IPS-11a (cell line): ENCODE measurements around the gene CCNF.
A peak's percentile ranks its signal among the peaks of the same experiment; 100 is the strongest.
"Not testable (repeated sequence)": the region's sequence is repeated elsewhere in the genome, so short reads cannot be mapped to it uniquely, and the experiment has no call there.

Experiments used
- H3K4me3 ChIP-seq: one replicate; pipeline ENCODE4 v1.5.1; 2013; ENCODE audit warnings: low read depth, low read length, control low read depth

CCNF gene, protein sequence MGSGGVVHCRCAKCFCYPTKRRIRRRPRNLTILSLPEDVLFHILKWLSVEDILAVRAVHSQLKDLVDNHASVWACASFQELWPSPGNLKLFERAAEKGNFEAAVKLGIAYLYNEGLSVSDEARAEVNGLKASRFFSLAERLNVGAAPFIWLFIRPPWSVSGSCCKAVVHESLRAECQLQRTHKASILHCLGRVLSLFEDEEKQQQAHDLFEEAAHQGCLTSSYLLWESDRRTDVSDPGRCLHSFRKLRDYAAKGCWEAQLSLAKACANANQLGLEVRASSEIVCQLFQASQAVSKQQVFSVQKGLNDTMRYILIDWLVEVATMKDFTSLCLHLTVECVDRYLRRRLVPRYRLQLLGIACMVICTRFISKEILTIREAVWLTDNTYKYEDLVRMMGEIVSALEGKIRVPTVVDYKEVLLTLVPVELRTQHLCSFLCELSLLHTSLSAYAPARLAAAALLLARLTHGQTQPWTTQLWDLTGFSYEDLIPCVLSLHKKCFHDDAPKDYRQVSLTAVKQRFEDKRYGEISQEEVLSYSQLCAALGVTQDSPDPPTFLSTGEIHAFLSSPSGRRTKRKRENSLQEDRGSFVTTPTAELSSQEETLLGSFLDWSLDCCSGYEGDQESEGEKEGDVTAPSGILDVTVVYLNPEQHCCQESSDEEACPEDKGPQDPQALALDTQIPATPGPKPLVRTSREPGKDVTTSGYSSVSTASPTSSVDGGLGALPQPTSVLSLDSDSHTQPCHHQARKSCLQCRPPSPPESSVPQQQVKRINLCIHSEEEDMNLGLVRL

DNA sequence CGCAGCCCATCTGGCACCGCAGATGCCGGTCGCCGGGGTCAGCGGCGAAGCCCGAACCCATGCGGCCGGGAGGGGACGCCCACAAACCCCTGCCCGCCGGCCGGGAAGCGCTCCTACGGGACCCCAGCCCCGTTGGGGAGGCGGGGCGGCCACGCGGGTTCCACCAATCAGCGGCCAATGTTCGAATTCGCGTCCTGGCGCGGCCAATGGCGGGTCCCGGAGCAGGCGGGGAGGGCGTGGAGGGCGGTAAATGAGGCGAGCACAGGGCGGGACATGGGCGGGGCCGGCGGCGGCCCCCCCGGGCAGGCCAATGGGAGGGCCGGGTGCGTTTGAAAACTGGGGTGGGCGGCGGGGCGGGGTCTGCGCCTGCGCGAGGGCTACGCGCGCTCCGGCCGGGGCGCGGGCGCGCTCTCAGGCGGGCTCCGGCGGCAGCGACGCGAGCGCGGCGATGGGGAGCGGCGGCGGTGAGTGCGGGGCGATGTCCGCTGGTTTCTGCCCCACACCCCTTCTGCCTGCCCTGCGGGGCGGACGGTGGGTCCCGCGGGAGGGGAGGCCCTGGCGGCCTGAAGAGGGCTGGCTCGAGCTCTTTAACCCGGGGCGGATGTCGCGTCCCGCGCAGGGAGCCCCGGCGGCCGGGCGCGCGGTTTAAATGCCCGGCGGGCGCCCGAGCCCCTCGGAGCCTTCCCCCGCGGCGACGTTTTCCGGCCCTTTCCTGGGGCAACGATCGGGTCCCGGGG is at the start of gene CCNF:
TSS of gene CCNF (plus strand) at position 414 of the 737 bp plus-strand sequence. CDS start at position 449, 35 bp downstream.
- peak within 1 kb of the TSS; percentile 82 for H3K4me3 ChIP-seq

DNA sequence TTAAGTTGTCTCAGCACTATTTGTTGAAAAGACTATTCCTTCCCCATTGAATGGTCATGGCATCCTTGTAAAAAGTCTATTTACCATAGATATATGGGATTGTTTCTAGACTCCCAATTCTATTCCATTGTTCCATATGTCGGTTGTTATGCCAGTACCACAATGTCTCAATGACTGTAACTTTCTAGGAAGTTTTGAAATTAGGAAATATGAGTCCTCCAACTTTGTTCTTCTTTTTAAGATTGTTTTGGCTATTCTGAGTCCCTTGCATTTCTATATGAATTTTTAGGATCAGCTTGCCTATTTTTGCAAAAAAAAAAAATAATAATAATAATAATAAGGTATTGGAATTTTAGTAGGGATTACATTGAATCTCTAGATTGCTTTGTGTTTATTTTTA is 45.7 kb upstream of the CCNF start:
- no peak overlapping the region for H3K4me3 ChIP-seq

DNA sequence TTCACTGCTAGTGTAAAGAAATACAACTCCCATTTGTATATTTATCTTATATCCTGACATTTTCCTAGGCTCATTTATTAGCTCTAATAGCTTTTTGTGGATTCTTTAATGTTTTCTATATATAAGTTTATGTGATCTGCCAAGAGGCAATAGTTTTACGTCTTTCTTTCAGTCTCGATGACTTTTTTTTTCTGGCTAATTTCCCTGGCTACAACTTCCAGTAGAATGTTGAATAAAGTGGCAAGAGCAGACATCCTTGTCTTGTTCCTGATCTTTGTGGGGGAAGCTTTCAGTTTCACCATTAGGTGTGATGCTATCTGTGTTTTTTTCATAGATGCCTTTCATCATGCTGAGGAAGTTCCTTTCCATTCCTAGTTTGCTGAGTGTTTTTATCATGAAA is 44.8 kb upstream of the CCNF start:
- no peak overlapping the region for H3K4me3 ChIP-seq

DNA sequence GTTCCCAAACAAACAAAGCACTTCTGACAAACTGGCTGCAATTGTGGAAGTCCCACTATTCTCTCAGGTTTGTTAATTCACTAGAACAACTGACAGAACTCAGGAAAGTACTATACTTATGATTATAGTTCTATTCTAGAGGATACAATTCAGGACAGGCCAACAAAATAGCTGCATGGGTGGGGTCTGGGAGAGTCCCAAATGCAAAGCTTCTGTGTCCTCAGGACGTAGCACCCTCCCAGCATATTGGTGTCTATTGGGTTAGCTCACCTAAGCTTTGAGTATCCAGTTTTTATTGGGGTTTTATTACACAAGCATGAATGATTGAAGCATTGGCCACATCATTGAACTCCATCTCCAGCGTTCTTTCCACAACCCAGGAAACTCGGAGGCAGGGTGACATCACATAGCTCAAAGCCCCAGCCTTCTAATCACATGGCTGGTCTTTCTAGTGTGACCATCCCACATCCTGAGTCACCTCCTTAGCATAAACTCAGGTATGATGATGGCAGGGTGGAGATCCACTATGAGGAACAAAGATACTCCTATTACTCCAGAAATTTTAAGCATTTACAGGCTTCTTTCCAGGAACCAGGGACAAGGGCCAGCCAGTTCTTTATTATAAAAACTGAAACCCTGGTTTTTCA is 43.9 kb upstream of the CCNF start:
- no peak overlapping the region for H3K4me3 ChIP-seq

DNA sequence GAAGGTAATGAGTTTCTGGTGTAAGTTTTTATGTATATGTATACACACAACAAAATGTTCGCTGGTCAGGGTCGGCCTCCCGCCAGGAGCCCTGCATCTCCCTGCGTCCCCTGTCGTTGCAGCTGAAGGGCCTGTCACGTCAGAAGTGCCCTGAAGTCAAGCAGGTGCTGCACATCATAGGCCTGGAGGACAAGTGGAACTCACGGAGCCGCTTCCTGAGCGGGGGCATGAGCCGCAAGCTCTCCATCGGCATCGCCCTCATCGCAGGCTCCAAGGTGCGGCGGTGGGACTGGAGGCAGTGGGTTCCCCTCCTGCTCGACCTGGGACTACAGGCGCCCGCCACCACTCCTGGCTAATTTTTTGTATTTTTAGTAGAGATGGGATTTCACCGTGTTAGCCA is 43.3 kb upstream of the CCNF start:
- not testable (repeated sequence) for H3K4me3 ChIP-seq

DNA sequence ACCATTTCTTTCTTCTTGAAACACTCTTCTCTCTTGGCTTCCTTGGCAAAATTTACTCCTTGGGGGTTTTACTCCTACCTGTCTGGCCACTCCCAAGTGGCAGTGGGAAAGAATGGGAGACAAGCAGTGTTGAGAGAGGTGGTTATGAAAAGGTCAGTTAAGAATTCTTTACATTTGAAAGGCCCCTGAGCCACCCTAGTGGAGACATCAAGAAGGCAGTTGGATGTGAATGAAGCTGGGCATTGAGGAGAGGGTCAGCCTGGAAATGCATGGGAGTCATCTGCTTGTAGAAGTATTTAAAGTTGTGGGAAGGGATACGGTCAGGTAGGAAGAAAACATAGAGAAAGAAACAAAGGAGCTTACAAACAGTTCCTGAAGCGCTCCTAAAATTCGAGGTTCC is 42.3 kb upstream of the CCNF start:
- no peak overlapping the region for H3K4me3 ChIP-seq

DNA sequence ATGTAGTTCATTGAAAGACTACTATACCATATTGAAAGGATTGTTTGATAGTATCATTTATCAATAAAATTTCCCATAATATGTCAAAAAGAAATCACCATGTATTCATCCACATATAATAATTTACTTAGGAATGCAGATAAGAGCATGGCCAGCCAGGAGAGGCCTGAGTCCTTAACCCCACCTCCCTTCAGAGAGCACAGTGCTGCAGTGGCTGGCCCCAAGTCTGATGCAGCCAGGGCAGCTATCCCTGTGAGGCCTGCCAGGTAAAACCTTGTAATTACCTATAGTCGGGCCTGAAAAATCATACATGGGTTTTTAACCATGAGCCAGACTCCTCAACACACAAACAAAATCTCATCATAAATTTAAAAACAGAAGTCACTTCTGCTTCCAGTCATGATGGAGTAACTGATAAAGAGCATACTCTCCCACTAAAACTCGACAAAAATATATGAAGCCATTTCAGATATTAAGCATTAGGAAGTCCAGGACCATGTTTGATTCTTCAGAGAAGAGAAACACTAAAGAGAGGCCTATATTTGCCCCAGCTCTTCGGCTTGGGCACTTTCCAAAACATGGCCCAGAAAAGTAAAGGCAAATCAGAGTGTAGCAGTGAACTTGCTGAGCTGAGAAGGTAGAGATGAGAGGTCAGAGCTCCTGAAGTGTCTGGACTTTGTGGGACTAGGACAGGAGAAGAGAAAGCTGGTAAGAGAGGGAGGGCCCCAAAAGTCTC is 40.9 kb upstream of the CCNF start:
- H3K4me3 ChIP-seq = no peak overlapping the region

DNA sequence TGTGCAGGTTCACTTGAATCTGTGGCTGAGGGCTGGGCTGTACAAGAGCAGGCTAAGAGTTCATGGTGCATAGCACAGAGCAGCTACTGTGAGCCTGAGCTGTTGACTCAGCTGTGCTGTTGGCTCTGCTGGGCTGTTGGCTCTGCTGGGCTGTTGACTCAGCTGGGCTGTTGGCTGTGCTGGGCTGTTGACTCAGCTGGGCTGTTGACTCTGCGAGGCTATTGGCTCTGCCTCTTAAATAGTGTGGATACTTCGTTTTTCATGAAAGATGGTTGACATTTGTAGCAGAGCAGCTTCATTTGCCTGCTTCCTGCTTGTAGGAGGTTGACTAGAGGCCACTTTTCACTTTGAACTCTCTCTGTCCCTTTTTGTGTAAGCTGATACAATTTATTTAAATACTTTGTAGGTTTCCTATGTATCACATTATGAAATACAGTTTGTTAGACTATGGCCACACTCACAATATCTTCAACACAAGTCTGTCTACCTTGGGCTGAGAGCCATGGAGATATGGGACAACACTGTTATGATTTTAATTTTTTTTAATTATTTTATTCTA is 40.3 kb upstream of the CCNF start:
- H3K4me3 ChIP-seq = no peak overlapping the region

DNA sequence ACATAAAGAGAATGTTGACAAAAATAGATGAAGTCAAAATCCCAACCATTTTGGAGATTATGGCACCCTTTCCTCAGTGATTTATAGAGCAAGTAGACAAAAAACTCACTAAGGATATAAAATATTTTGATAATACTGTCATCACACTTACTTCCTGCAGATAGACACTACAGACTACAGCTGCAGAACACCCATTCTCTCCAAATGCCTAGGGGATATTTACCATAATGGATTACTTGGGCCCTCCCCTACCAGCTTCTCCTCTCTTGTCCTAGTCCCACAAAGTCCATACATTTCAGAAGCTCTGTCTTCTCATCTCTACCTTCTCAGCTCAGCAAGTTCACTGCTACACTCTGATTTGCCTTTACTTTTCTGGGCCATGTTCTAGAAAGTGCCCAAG is 37.2 kb upstream of the CCNF start:
- H3K4me3 ChIP-seq = no peak overlapping the region

DNA sequence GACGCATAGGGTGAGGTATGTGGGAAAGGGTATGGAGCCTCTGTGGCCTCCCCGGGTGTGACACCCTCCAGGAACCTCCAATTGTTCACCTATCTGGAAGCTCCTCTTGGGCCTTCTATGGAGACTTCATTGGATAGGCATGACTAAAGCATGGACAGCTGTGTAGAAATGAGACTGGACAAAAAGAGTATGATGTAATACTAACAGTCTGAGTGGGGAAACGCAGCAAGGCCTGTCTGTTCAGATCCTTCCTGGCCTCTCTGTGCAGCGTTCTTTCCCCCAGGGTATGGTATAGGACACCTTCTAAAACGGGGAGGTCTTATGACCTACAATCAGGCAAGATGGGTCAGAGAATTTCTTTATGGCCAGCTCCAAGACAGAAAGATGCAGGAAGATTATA is 30.7 kb upstream of the CCNF start:
- H3K4me3 ChIP-seq = no peak overlapping the region

DNA sequence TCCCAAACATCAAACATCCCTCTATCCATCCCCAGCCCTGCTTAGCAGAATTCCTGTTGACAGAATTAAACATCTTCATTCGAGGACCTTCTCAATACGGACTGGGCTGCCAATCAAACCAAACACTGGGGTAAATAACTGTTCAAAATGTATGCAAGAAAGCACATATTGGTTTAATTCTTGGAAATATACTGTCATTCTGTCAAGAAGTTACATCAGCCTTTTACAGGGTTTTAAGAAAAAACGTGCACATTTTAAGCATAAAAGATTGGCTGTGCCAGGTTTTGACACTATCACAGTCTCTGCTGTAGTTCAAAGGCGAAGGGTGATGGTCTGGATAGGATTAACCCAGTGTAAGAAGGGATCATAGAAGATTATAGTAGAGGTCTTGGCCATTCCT is 25.1 kb upstream of the CCNF start:
- no peak overlapping the region for H3K4me3 ChIP-seq

DNA sequence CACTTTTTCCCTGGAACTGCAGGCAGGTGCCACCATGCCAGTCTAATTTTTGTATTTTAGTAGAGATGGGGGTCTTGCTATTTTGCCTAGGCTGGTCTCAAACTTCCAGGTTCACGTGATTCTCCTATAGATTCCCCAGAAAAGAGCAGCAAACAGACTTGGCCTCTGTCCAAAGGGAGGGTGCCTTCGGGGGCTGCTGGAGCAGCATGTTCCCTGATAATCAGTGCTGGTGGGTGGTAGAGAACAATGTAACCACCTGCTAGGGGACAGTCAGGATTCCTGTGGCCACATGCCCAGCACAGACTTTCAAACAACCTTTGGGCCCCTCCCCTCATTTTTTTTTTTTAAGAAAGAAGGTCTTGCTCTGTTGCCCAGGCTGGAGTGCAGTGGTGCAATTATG is 14.2 kb upstream of the CCNF start:
- H3K4me3 ChIP-seq = no peak overlapping the region

DNA sequence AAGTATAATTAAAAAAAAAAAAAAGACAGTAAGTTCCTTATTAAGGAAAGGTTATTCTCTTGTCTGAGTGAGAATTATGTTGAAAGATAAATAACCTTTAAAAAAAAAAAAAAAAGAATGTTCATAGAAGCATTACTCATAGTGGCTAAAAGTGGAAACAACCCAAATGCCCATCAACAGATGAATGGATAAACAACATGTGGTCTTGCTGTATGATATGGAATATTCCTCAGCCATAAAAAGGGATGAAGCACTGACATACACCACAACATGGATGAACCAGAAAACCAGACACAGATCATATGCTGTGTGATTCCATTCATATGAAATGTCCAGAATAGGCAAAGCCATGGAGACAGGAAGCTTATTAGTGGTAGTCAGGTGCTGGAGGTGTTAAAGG is 9.2 kb upstream of the CCNF start:
- no peak overlapping the region for H3K4me3 ChIP-seq

DNA sequence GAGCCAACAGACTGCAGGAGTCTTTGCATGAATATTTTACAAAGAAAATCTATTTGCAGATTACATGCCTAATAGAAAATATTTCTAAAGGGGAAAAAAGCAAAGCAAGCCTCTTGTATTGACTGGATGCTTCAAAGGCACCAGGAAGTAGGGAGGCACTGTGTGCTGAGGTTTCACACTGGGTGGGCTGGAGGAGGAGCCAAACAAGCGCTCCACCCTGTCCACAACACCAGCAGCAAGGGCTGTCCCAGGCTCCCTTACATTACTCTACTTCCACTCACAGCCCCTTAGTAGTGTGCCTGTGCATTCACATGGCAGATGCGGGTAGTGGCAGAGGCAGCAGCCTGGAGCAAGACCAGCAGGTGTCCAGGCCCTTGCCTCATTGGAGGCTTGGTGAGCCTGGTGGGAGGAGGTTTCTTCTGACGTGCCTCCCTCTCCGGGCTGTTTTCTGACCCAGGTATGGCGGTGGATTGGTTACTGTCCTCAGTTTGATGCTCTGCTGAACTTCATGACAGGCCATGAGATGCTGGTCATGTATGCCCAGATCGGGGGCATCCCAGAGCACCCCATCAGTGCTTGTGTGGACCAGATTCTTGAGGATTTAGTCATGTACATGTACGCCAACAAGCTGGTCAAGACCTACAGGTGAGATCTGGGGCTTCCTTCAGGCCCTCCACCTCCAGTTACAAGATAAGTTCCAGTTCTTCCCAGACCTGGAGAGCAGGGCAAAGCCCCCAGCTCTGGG is 7.0 kb upstream of the CCNF start:
- H3K4me3 ChIP-seq = no peak overlapping the region

DNA sequence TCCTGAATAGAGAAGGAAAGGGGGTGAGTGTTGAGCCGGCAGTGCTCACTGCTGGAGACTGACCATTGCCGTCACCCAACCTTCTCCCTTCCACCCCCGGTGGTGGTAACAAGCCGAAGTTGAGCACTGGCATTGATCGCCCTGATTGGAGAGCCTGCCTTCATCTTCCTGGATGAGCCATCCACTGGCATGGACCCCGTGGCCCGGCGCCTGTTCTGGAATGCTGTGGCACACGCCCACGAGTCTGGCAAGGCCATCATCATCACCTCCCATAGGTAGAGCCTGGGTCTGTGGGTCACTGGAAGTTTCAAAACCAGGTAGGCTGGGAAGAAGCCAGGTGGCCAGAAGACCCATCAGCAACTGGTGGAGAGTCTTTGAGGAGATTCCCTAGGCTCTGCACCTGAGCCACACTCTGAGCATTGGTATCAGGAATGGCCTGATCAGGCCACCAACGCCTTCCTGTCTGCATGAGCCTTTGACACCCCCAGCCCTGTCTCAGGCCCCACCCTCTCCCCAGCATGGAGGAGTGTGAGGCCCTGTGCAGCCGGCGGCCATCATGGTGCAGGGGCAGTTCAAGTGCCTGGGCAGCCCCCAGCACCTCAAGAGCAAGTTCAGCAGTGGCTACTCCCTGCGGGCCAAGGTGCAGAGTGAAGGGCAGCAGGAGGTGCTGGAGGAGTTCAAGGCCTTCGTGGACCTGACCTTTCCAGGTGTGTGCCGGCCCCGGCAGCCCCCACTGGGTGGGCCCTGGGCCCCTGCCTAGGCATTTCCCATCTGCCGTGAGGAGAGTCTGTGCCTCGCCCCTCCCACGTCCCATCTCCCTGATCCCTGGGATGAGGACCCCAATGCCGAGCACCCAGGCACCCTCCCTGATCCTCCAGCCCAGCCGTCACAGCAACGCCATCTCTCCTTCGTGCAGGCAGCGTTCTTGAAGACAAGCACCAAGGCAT is 4.9 kb upstream of the CCNF start:
- H3K4me3 ChIP-seq = no peak overlapping the region

DNA sequence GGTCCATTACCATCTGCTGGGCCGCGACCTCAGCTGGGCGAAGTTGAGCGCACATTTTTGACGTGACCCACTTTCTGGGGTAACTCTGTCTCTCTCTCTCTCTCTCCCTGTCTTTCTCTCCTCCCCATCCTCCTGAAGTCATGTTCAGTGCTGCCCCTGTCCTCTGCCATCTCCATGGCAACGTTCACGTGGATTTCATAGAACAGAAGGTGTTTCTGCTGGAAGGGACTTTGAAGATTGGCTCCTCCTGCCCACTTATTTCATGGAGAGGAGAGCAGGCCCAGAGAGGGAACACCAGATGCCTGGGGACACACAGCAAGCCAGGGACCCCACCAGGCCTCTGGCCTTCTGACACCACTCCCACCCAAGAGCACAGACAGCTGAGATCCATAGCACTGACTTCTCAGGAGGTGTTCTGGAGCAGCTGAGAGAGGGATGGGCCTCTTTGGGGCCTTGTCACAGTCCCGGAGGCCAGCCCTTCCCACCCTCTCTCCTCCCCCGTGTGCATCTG is 4.2 kb upstream of the CCNF start:
- no peak overlapping the region for H3K4me3 ChIP-seq

DNA sequence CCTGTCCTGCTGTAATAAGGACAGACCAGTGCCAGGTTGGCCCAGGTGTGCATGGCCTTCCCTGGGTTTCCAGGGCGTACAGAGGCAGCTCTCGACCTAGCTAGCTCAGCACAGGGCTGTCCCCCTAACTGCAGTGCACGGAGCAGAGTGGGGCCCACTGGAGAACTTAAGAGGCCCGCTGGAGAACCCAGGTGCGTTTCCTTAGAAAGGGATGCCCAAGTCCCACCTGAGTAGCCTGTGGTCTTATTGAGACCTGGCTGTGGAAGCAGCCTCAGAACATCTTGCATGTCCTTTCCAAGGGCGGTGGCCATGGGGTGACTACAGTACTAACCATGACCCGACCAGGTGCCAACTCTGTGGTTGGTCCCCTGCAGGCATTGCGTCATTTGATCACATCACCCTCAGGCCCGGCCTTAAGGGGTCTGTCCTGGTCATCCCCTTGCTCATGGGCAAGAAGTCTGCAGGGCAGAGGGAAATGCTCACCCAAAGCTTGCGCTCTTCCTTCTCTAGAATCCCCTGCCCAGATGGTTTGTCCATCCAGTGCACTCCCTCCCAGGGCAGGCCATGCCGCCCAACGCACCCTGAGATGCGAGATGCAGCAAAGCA is 3.3 kb upstream of the CCNF start:
- no peak overlapping the region for H3K4me3 ChIP-seq

DNA sequence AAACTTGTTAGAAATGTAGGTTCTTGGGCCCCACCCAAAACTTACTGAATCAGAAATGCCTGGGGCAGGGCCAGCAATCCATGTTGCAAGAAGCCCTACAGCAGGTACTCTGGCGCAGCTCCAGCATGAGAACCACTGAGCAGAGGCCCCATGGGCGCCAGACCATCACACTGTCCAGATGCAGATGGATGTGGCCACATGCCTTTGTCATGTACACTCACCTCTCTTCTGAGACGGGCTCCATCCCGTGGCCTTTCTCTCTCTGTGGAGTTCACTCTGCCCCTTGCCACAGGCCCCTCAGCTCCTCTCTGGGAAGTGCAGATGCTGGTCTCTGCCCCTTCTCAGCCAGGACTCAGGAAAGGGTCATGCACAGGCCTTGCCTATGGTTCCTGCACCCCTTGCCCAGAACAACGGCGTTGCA is 2.3 kb upstream of the CCNF start:
- no peak overlapping the region for H3K4me3 ChIP-seq
